Left lung (tissue), 10 donors: Measurements from ENCODE around the gene CCDC28A. TPM values are rescaled to one million over a fixed set of nuclear protein-coding genes. Genes with fewer than 3 reads are reported as not detected.

Experiments used
- ATAC-seq: fragments of 200-7000 bp; cut with Tn5 transposase; one replicate; pipeline ENCODE4 v1.9.1; 2020; ENCODE audit warnings: moderate library complexity
- DNase-seq, 4 donors: peaks; one replicate each; pipeline ENCODE4 v3.0.0-alpha.2; 2013 to 2020
- H3K27ac ChIP-seq, 2 donors: fragments of 200-600 bp; sonication (generic) in 1 of 2; one replicate each; pipeline versions ENCODE4 v1.5.0 to v1.8.0; 2020 to 2021
- H3K27me3 ChIP-seq, 2 donors: fragments of 200-600 bp; sonication (generic) in 1 of 2; one replicate each; pipeline versions ENCODE4 v1.5.0 to v1.8.0; 2020 to 2021
- H3K36me3 ChIP-seq, 2 donors: fragments of 200-600 bp; sonication (generic) in 1 of 2; one replicate each; pipeline versions ENCODE4 v1.5.0 to v1.8.0; 2020 to 2021
- H3K4me1 ChIP-seq, 2 donors: fragments of 200-600 bp; one replicate each; pipeline ENCODE4 v1.8.0; 2021
- H3K4me3 ChIP-seq, 2 donors: fragments of 200-600 bp; sonication (generic) in 1 of 2; one replicate each; pipeline versions ENCODE4 v1.5.0 to v1.8.0; 2020 to 2021; ENCODE audit warnings: mild to moderate bottlenecking in 1 of 2
- H3K9me3 ChIP-seq, 2 donors: fragments of 200-600 bp; sonication (generic) in 1 of 2; one replicate each; pipeline versions ENCODE4 v1.5.0 to v1.8.0; 2020 to 2021
- intact Hi-C, 2 donors: fragments of 100-400 bp; cut with DNase I; formaldehyde crosslinking; loops; one replicate each; pipeline versions ENCODE4 v1.11.2 to v1.14.2; 2022
- polyA plus RNA-seq, 6 donors: library from polyadenylated mRNA; unstranded; fragments of 120-200 nt; gene quantifications; one replicate each; pipeline ENCODE4 v1.2.1, GENCODE V29; 2013; ENCODE audit not compliant: insufficient read length in 6 of 6
- total RNA-seq, 2 donors: library from RNA; stranded (reverse); fragmentation: NEBNext Ultra II Directional; extraction: Animal tissue kit (Norgen Biotek cat#: 25700); gene quantifications; one replicate each; pipeline ENCODE4 v1.2.1, GENCODE V29; 2021
- TF ChIP-seq, protein P1 (sequence below), 2 donors: fragments of 200-600 bp; sonication (generic) in 1 of 2; IDR thresholded peaks; one replicate each; pipeline versions ENCODE4 v1.5.0 to v1.8.0; 2021; ENCODE audit warnings: antibody characterized with exemption in 2 of 2
- donor health status: DM: no; HTN: yes; CAD: no.
- donor health status: DM: no; HTN: no; CAD: no.

The CCDC28A gene
- total and polyA plus RNA-seq, 8 donors = 14.0 to 28.4 (median 19.8) TPM

DNA sequence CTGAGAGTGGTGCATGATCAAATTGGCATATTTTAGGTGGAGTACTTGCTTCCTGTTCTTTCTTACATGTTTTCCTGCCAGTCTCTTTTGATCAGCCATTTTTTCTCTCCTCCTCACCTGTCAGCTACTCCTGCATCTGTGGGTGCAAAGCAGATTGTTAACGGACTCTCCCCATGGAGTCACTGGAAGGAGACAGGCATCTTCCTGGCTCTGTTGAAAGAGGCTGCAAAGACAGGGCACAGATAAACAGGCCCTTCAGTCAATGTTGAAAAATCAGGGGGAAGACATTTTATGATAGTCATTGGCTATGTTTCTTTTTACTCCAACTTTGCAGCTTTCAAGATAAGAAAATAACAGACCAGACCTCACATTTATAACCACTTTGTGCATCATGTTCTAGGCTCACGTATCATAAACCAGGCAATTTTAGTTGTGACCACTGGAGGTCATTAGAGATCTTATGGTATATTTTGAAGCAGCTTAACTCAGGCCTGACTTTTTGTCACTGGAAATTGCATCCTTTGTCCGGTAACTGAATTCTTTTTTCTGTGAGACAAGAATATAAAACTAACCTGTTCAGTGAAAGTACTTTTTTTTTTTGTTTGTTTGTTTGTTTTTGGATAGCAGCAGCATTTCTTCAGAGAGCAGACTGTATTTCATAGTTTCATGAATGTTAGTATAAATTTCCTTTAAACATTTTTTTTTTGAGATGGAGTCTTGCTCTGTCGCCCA lies 42.4 kb downstream of the CCDC28A start:
- Histone ChIP-seq H3K27ac (no peak overlapping the region), H3K4me3 (no peak overlapping the region), H3K36me3 (no peaks in the 10 kb centered on the region), H3K4me1 (peaks cover 0 to 5% of the 10 kb centered on the region in 2 donors), H3K27me3 (no peaks in the 10 kb centered on the region), H3K9me3 (no peaks in the 10 kb centered on the region)
- DNase-seq = peak in 1 of 4 donors; percentile 72
- peak; percentile 79 for ATAC-seq
- intact Hi-C loops = loop anchor here in 1 of 2 donors (10.0 kb wide), 1 partner anchor 549 kb away; no protein-coding TSS in a partner anchor
- TF ChIP-seq, protein P1, sequence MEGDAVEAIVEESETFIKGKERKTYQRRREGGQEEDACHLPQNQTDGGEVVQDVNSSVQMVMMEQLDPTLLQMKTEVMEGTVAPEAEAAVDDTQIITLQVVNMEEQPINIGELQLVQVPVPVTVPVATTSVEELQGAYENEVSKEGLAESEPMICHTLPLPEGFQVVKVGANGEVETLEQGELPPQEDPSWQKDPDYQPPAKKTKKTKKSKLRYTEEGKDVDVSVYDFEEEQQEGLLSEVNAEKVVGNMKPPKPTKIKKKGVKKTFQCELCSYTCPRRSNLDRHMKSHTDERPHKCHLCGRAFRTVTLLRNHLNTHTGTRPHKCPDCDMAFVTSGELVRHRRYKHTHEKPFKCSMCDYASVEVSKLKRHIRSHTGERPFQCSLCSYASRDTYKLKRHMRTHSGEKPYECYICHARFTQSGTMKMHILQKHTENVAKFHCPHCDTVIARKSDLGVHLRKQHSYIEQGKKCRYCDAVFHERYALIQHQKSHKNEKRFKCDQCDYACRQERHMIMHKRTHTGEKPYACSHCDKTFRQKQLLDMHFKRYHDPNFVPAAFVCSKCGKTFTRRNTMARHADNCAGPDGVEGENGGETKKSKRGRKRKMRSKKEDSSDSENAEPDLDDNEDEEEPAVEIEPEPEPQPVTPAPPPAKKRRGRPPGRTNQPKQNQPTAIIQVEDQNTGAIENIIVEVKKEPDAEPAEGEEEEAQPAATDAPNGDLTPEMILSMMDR (IDR thresholded peaks at IDR 0.05) = peak; percentile 51 to 57

DNA sequence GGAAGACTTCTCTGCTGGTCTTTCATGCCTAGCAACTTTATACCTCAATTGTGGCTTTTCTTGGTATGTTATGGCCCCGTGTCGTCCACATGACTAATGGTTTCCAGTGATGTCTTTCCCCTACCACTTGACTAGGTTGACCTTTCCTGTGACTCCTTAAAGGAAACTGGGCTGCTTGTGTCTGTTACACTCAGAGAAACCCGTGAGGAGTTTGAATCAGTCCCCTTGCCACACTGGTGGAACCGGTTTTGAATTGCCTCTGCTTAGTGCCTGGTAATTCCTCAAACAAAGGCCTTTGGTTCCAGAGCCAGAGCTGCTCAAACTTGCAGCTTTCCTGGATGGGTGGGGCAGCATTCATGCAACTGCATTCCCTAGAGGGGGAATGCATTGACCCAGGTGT lies 44.2 kb downstream of the CCDC28A start:
- H3K4me3 ChIP-seq = no peak overlapping the region
- no peaks in the 10 kb centered on the region for H3K27me3 ChIP-seq
- peak in 3 of 4 donors; percentile 65 to 91 (median 82) for DNase-seq
- TF ChIP-seq, protein P1 (IDR thresholded peaks at IDR 0.05) = no peak
- no peaks in the 10 kb centered on the region for H3K36me3 ChIP-seq
- peaks cover 0 to 5% of the 10 kb centered on the region in 2 donors for H3K4me1 ChIP-seq
- peak overlapping the region; percentile 48 to 82 for H3K27ac ChIP-seq
- intact Hi-C loops = loop anchor here in 1 of 2 donors (10.0 kb wide), 1 partner anchor 547 kb away; no protein-coding TSS in a partner anchor
- H3K9me3 ChIP-seq = no peaks in the 10 kb centered on the region
- ATAC-seq = peak; percentile 83

DNA sequence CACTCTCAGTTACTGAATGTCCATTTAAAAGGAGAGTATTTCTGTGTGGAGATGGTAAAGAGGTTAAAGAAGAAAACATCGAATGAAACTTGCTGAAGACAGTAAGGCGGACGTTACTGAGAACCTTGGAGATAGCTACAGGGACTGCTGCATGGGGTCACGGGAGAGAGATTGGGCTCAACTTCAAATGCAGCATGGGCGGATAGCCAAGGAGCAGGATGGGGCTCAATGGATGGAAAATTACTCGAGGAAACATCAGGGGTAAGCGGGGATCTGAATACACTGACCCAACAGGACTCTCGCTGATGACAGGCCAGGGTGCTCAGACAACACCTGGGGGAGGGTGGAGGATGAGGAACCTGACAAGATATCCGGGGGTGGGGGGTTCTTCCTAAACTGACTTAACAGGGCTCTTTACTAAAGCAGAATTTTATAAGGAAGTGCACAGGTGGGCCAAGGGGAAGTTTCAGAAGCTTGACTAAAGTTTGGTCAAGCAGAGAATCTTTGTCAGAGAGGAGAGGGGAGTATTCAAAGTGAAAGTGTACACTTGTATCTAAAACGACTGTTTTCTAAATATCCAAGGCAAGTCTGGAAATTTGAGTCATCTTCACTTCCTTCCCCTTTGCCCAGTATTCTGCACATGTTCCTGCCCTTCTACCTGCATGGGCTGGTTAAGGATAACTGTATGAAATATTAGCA lies 45.1 kb downstream of the CCDC28A start:
- no peak for ATAC-seq
- intact Hi-C loops = loop anchor here in 1 of 2 donors (10.0 kb wide), 1 partner anchor 546 kb away; no protein-coding TSS in a partner anchor
- no peak for DNase-seq
- TF ChIP-seq, protein P1 (IDR thresholded peaks at IDR 0.05) = no peak
- Histone ChIP-seq H3K4me1 (peaks cover 0 to 5% of the 10 kb centered on the region in 2 donors), H3K9me3 (no peaks in the 10 kb centered on the region), H3K27ac (peak overlapping the region; percentile 48 to 82), H3K36me3 (no peaks in the 10 kb centered on the region), H3K27me3 (no peaks in the 10 kb centered on the region), H3K4me3 (no peak overlapping the region)

DNA sequence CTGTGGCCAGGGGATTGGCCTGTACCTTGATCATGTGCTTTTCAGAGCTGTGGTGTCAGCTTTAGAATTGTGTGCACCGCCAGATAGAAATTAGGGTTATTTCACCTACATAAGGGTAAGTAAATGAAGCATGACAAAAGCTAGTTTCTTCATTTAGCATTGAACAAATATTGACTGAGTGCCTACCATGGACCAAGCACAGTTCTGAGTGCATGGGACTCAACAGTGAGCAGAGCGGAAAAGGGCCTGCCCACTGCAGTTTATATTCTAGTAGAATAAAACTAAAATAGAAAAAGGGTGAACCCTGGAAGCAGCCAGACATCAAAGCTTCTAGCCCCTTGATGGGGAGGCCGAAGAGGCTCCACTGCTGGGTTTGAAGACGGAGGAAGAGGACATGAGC lies 48.0 kb downstream of the CCDC28A start:
- ATAC-seq (no peak), DNase-seq (no peak)
- H3K27me3 ChIP-seq = no peaks in the 10 kb centered on the region
- intact Hi-C loops = loop anchor here in 1 of 2 donors (5.0 kb wide), 1 partner anchor 166 kb away; the partner anchor contains the start of gene REPS1
- no peak overlapping the region for H3K27ac ChIP-seq
- H3K9me3 ChIP-seq = no peaks in the 10 kb centered on the region
- H3K36me3 ChIP-seq = no peaks in the 10 kb centered on the region
- no peak overlapping the region for H3K4me3 ChIP-seq
- TF ChIP-seq, protein P1 (IDR thresholded peaks at IDR 0.05) = no peak
- peaks cover 0 to 5% of the 10 kb centered on the region in 2 donors for H3K4me1 ChIP-seq
